Endothelial cell of umbilical vein (primary cell): ENCODE results near the gene FMO5. TPM values are rescaled to one million over a fixed set of nuclear protein-coding genes. Genes with fewer than 3 reads are reported as not detected.
A peak's percentile ranks its signal among the peaks of the same experiment; 100 is the strongest.

Experiments used
- BruUV-seq: library from RNA; stranded (reverse); fragments of 400-500 nt; replicated peaks from 2 replicates; lab custom pipeline; 2021; lab: Mats Ljungman, UMichigan
- CTCF ChIA-PET: fragments of 300-600, 350-600 bp; sonication (Branson Sonifier 250); formaldehyde crosslinking; loops from one replicate; lab custom pipeline; 2021; ENCODE audit warnings: antibody characterized with exemption, inconsistent platforms; lab: Charles Lee
- POLR2A ChIA-PET: fragments of 300-600, 350-600 bp; sonication (Branson Sonifier 250); formaldehyde crosslinking; loops from one replicate; lab custom pipeline; 2021; ENCODE audit warnings: antibody characterized with exemption, inconsistent platforms; lab: Charles Lee
- DNase-seq: peaks from one replicate; pipeline ENCODE4 v3.0.0-alpha.2; 2011; ENCODE audit warnings: low read depth, low spot score
- FAIRE-seq: peaks from 2 replicates; lab custom pipeline; 2011; peaks lifted over from hg19 to GRCh38; lab: Jason Lieb, UNC
- H2AFZ ChIP-seq: 2 replicates; pipeline ENCODE4 v1.6.0; 2012; ENCODE audit warnings: low read depth, low read length, control low read depth, inconsistent platforms
- H3K27ac ChIP-seq: 2 replicates; pipeline ENCODE4 v1.5.1; 2011; ENCODE audit warnings: low read depth, mild to moderate bottlenecking, control low read depth, low read length, moderate library complexity; ENCODE audit not compliant: insufficient read depth
- H3K27me3 ChIP-seq, 2 experiments: 2 replicates each; pipeline versions ENCODE4 v1.6.0 to v1.6.1; 2011; ENCODE audit warnings: low read length in 2 of 2, mixed read lengths in 1 of 2; ENCODE audit not compliant: control insufficient read depth in 2 of 2, insufficient read depth in 2 of 2
- H3K36me3 ChIP-seq, 2 experiments: 2 replicates in 1 of 2; 3 replicates in 1 of 2; pipeline ENCODE4 v1.5.1; 2011; ENCODE audit warnings: low read length in 2 of 2, mild to moderate bottlenecking in 1 of 2, moderate library complexity in 1 of 2; ENCODE audit not compliant: control insufficient read depth in 2 of 2, insufficient read depth in 2 of 2; ENCODE audit errors: extremely low read depth in 1 of 2
- H3K4me1 ChIP-seq: 3 replicates; pipeline ENCODE4 v1.5.1; 2011; ENCODE audit warnings: mild to moderate bottlenecking, low read length; ENCODE audit not compliant: control insufficient read depth, insufficient read depth; ENCODE audit errors: extremely low read depth
- H3K4me2 ChIP-seq: 2 replicates; pipeline ENCODE4 v1.6.1; 2011; ENCODE audit warnings: low read length, control low read depth, mixed read lengths; ENCODE audit not compliant: insufficient read depth
- H3K4me3 ChIP-seq, 3 experiments: fragments of 200-600 bp in 1 of 3; sonication (generic), shearing (Covaris generic) in 1 of 3; replicated peaks in 1 of 3; 2 replicates each; pipeline ENCODE4 v1.5.1; 2011 to 2016; ENCODE audit warnings: control low read depth in 3 of 3, low read length in 3 of 3, mild to moderate bottlenecking in 2 of 3, inconsistent platforms in 1 of 3, low read depth in 1 of 3, moderate library complexity in 1 of 3; ENCODE audit not compliant: insufficient read depth in 1 of 3
- H3K79me2 ChIP-seq: 2 replicates; pipeline ENCODE4 v1.6.0; 2012; ENCODE audit warnings: low read length, inconsistent platforms; ENCODE audit not compliant: control insufficient read depth, insufficient read depth
- H3K9ac ChIP-seq: replicated peaks from 2 replicates; pipeline ENCODE3; 2011; ENCODE audit warnings: low read length, control low read depth; ENCODE audit not compliant: insufficient read depth; ENCODE audit errors: extremely low read depth
- H3K9me1 ChIP-seq: replicated peaks from 3 replicates; pipeline ENCODE4 v1.6.0; 2011; ENCODE audit warnings: mild to moderate bottlenecking, low read length; ENCODE audit not compliant: control insufficient read depth, insufficient read depth; ENCODE audit errors: extremely low read depth
- H3K9me3 ChIP-seq: replicated peaks from 2 replicates; pipeline ENCODE4 v1.5.1; 2012; ENCODE audit warnings: low read length, inconsistent platforms; ENCODE audit not compliant: control insufficient read depth, insufficient read depth
- H4K20me1 ChIP-seq: replicated peaks from 2 replicates; pipeline ENCODE3; 2011; ENCODE audit warnings: mild to moderate bottlenecking, low read length; ENCODE audit not compliant: control insufficient read depth, insufficient read depth; ENCODE audit errors: extremely low read depth
- EZH2 ChIP-seq: IDR thresholded peaks from 2 replicates; pipeline ENCODE4 v1.6.1; 2012; ENCODE audit warnings: borderline replicate concordance, low read depth, mild to moderate bottlenecking, moderate library complexity, low read length, inconsistent platforms; ENCODE audit not compliant: severe bottlenecking
- FOS ChIP-seq: IDR thresholded peaks from 2 replicates; pipeline ENCODE4 v1.6.1; 2011; ENCODE audit warnings: mild to moderate bottlenecking, low read length, moderate library complexity, borderline replicate concordance; ENCODE audit not compliant: insufficient read depth
- MAX ChIP-seq: IDR thresholded peaks from 2 replicates; pipeline ENCODE4 v1.6.1; 2011; ENCODE audit not compliant: insufficient read depth, insufficient read length
- MYC ChIP-seq: IDR thresholded peaks from one replicate; pipeline ENCODE4 v1.6.1; 2011; ENCODE audit warnings: mild to moderate bottlenecking, low read depth, low read length
- POLR2A ChIP-seq: IDR thresholded peaks from 2 replicates; pipeline ENCODE4 v1.6.1; 2012; ENCODE audit warnings: low read depth, mild to moderate bottlenecking, control low read depth, low read length
- dilution Hi-C: fragments of 300-500 bp; cut with MboI; formaldehyde crosslinking; loops from one replicate; pipeline ENCODE4 v1.15.0; 2019; ENCODE audit warnings: low sequenced_read_pairs; ENCODE audit not compliant: extremely low pct_ligation_motif_present
- intact Hi-C: fragments of 100-400 bp; cut with micrococcal nuclease; formaldehyde crosslinking; loops from one replicate; pipeline ENCODE4 v1.10.0; 2022
- polyA plus RNA-seq, 4 experiments: library from polyadenylated mRNA; depleted of rRNA in 3 of 4; stranded (reverse) in 3 of 4; unstranded in 1 of 4; fragments of >200 nt; gene quantifications; 2 replicates each; pipeline versions ENCODE4 v1.2.1 to v1.2.3, GENCODE V29; 2011 to 2012; ENCODE audit warnings: missing spikeins in 1 of 4
- total RNA-seq: library from RNA; stranded (reverse); gene quantifications from 2 replicates; pipeline ENCODE4 v1.2.3, GENCODE V29; 2021

The FMO5 gene
- total and polyA plus RNA-seq, 2 donors (not counting 3 experiments of a cell fraction or from before 2014, with no cell fraction given): 0.48 to 0.60 TPM

GRCh38 chr1:147171399-147172167 lies 53.6 kb downstream of the FMO5 start:
- BruUV-seq: no TSS peak
- dilution Hi-C loops: no loop called here

More at GRCh38 chr1:147171399-147172167, 53.6 kb downstream of the FMO5 start:
- ChIA-PET POLR2A (interaction anchor here (0.6 kb wide), 1 partner anchor 87 kb away, joined by 3 read pairs; no protein-coding TSS in a partner anchor), CTCF (interaction anchor here (3.7 kb wide), 1 partner anchor 71 kb away, joined by 63 read pairs; the partner anchor contains the start of gene CHD1L)
- Histone ChIP-seq H3K36me3 (no peaks in the 10 kb centered on the region), H3K27ac (peak overlapping the region; percentile 56), H3K4me1 (peaks cover 12% of the 10 kb centered on the region), H2AFZ (peak overlapping the region; percentile 55), H3K4me3 (peak overlapping the region; percentile 54 to 94 (median 79)), H3K27me3 (no peaks in the 10 kb centered on the region), H4K20me1 (no peaks in the 10 kb centered on the region), H3K79me2 (peaks cover 13% of the 10 kb centered on the region), H3K4me2 (peak overlapping the region; percentile 69), H3K9me1 (no peaks in the 10 kb centered on the region), H3K9me3 (no peaks in the 10 kb centered on the region), H3K9ac (peak overlapping the region; percentile 55)
- intact Hi-C loops: loop anchor here (1.0 to 5.0 kb wide), 7 partner anchors 54 to 426 kb away; partner anchors contain the start of genes BCL9, CHD1L and FMO5
- TF ChIP-seq POLR2A (no peak), MYC (no peak), FOS (no peak), MAX (no peak), EZH2 (no peak)
- FAIRE-seq (no peak), DNase-seq (peak; percentile 39)
